Stimulated activated CD8-positive, alpha-beta memory T cell treated with anti-CD3 and anti-CD28 coated beads, Interleukin-12 subunit alpha, Interleukin-12 subunit beta, amount 100 ng/mL, for 1 hour (primary cell): ENCODE measurements around the gene GNB3.
"Not testable (repeated sequence)": the region's sequence is repeated elsewhere in the genome, so short reads cannot be mapped to it uniquely, and the experiment has no call there.

Experiments used
- DNase-seq: peaks from one replicate; pipeline ENCODE4 v3.0.0-alpha.2; 2020; ENCODE audit warnings: low read depth

The GNB3 gene

DNA sequence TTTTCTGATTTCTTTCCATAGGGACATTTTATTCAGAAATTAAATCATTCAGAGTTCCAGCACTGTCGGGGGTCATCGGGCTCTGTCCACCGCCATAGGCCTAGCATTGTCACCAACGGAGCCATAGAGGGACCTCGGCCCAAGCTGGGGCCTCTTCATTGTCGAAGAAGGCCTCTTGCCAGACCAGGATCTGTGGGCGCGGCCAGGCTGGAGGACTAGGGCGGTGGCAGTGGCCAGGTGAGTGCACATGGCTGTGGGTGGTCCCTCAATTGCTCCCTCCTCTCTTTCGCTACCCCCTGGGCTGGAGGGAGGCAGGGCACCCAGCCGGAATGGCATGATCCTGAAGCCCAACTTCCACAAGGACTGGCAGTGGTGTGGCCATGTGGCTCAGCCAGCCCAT is 43.0 kb downstream of the GNB3 start:
- no peak for DNase-seq

DNA sequence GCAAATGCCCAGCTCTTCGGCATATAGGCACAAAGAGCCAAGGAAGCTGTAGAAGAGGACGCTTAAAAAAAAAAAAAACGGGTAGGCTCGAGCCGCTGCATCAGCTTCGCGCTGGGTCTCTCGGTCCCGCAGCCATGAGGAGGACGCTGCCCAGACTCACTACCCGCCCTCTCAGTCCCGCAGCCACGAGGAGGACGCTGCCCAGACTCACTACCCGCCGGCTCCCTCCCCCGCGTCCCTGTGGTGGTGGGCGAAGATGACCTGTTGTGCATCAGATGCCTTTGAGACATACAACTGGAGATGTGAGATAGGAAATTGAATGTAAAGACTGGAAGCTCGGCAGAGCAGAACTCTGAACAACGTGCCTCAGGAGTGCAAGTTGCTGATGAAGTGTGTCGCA is 43.8 kb downstream of the GNB3 start:
- no peak for DNase-seq

DNA sequence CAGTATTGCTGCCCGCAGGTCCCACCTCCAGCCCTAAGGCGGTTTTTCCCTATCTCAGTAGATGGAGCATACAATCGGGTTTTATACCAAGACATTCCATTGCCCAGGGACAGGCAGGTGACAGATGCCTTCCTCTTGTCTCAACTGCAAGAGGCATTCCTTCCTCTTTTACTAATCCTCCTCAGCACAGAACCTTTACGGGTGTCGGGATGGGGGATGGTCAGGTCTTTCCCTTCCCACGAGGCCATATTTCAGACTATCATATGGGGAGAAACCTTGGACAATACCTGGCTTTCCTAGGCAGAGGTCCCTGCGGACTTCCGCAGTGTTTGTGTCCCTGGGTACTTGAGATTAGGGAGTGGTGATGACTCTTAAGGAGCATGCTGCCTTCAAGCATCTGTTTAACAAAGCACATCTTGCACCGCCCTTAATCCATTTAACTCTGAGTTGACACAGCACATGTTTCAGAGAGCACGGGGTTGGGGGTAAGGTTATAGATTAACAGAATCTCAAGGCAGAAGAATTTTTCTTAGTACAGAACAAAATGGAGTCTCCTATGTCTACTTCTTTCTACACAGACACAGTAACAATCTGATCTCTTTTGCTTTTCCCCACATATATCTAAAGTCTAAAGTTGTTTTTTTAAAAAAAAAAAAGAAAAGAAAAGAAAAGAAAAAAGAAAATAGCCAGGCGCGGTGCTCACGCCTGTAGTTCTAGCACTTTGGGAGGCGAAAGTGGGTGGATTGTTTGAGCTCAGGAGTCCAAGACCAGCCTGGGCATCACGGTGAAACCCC is 45.7 kb downstream of the GNB3 start:
- DNase-seq, result not testable (repeated sequence)

DNA sequence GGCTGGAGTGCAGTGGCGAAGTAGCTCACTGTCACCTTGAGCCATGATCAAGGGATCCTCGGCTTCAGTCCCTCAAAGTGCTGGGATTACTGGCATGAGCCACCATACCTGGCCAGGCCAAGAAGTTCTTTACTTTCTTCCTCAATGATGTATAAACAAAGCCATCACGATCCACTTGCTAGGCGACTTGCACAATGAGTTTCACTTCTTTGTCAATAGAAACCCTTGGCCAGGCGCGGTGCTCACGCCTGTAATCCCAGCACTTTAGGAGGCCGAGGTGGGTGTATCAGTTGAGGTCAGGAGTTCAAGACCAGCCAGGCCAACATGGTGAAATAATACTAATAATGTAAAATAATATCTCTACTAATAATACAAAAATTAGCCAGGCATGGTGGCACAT is 46.7 kb downstream of the GNB3 start:
- DNase-seq, result no peak

DNA sequence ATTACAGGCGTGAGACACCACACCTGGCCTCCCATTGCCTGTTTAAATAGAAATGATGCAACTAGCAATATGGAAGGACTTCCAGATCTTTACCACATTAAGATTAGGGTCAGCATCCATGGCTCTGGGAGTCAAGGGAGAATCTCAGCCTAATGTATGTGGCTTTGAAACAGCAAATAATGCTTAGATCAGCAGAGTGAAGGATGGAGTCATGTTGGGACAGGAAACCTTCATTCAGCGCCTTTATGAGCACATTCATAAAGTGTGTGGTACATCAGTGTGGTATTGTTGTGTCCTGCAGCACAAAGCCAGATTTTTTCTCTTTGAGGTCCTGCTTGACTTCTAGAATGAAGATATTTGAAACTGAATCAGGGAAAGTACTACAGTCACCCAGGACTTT is 47.6 kb downstream of the GNB3 start:
- no peak for DNase-seq

DNA sequence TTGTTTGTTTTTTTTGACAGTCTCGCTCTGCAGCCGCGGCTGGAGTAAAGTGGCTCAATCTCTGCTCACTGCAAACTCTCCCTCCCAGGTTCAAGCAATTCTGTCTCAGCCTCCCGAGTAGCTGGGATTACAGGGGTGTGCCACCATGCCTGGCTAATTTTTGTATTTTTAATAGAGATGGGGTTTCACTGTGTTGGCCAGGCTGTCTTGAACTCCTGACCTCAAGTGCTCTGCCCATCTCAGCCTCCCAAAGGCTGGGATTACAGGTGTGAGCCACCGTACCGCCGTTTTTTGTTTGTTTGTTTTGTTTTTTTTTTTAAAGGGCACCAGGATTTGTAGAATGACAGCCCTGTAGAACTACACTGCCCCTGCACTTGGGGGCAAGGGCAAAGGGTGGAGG is 48.1 kb downstream of the GNB3 start:
- not testable (repeated sequence) for DNase-seq

DNA sequence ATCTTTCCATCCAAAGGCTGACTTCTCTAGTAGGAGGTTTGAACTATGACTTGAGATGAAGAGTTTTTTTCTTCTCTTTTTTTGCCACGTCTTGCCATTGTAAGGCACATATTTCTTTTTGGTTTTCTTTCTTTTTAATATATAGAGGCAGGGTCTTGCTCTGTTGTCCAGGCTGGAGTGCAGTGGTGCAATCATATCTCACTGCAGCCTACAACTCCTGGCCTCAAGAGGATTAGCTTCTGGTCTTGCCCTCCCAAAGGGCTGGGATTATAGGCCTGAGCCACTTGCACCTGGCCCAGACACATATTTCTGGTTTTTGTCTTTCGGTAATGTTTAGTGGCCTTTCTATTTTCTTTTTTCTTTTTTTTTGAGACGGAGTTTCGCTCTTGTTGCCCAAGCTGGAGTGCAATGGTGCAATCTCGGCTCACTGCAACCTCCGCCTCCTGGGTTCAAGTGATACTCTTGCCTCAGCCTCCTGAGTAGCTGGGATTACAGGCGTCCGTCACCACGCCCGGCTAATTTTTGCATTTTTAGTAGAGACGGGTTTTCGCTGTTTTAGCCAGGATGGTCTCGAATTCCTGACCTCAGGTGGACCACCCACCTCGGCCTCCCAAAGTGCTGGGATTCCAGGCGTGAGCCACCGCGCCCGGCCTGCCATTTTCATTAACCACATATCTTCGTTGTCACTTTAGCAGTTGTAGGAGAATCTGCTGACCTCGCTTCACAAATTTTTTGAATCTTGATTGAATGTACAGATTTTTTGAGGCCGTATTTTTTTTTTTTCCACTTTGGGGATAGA is 49.2 kb downstream of the GNB3 start:
- DNase-seq, result not testable (repeated sequence)

DNA sequence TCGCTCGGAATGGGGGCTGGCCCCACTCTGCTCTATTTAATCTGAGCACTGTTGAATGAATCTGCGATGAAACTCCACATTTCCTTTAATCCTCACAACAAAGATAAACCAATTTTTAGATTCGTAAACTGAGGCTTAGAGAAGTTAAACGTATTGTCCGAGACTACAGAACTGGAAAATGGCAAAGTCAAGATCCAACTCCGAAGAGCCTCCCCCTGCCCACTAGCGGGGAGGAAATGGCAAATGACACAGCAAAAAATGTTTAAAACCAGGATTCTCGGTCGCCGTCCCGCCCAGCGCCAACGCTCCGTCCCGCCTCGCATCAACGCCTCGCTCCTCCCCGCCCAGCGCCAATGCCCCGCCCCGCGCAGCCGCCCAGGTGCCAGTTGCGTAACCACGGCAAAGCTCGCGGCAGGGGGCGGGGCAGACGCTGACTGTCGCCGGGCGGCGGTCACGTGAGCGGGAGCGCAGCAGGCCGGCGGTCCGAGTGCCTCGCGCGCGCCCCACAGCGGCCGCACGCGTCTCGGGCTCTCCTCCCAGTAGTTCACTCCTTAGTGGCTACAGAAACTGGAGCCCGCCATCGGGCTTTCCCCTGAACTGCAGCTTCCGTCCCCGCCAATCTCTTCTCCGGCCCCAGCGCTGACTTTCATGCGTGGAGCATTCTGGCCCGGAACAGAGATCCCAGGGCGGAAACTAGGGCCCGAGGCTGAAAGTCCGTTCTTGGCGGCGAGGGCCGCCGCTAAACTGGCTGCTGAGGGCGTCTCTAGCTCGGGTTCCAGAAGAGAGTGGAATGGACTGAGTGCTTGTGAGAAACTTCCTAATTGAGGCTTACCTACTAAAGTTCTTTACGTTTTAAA is 50.3 kb downstream of the GNB3 start:
- DNase-seq, result peak; percentile 98

- DNase-seq, result no peak
Measured at GRCh38 chr12:6891646-6892001, 50.9 kb downstream of the GNB3 start.

DNA sequence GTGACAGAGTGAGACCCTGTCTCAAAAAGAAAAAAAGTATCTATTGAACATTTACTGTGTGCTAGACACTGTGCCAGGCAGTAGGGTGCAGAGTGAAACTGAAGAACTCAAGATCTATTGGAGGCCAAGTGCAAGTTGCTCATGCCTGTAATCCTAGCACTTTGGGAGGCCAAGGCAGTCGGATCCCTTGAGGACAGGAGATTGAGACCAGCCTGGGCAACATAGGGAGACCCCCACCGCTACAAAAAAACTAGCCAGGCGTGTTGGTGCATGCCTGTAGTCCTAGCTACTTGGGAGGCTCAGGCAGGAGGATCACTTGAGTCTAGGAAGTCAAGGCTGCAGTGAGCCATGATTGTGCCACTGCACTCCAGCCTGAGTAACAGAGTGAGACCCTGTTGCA is 52.0 kb downstream of the GNB3 start:
- DNase-seq, result not testable (repeated sequence)

DNA sequence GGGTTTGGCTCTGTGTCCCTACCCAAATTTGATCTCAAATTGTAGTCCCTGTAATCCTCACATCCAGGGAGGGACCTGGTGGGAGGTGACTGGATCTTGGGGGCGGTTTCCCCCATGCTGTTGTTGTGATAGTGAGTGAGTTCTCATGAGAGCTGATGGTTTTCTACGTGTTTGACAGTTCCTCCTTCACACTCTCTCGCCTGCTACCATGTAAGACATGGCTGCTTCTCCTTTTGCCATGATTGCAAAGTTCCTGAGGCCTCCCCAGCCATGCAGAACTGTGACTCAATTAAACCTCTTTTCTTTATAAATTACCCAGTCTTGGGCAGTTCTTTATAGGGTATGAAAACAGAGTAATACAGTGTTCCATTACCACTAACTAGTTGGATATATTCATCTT is 53.6 kb downstream of the GNB3 start:
- DNase-seq, result no peak
